GM10266 (cell line): Measurements from ENCODE around the gene ATP5PD.

Experiments
- DNase-seq: peaks from one replicate; pipeline ENCODE4 v3.0.0; 2012; ENCODE audit errors: extremely low spot score
- TF ChIP-seq, protein P1 (sequence below): IDR thresholded peaks from 2 replicates; pipeline ENCODE4 v1.5.1; 2012; ENCODE audit warnings: mild to moderate bottlenecking, low read depth; ENCODE audit not compliant: control insufficient read depth, insufficient read depth; ENCODE audit errors: missing control alignments

The ATP5PD gene

DNA sequence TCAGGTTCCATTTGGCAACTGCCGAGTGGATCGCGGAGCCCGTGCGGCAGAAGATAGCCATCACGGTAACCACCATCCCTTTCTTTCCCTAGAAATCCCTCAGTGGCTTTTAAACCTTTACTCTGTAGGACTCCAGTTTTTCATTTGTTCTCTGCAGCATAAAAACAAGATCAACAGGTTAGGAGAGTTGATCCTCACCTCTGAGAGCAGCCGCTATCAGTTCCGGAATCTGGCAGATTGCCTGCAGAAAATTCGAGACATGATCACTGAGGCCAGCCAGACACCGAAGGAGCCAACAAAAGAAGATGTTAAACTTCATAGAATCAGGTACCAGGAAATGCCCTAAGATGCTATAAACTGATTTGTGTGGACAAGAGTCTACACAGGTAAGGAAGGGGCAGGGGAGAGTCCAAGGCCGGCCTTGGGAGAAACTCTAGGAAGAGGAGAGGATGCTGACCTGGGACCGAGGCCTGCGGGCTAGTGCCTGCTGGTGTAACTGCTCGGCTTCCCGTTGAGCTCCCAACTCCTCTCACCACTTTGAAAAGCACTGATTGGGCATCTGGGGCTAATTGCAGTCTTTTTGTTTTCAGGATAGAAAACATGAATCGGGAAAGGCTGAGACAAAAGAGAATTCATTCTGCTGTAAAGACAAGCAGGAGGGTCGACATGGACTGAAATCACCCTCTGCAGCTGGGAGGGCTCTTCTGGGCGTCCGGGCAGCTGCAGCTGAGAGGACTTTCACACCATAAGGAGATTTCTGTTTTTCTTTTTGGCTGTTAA is 26.2 kb downstream of the ATP5PD start:
- TF ChIP-seq, protein P1, sequence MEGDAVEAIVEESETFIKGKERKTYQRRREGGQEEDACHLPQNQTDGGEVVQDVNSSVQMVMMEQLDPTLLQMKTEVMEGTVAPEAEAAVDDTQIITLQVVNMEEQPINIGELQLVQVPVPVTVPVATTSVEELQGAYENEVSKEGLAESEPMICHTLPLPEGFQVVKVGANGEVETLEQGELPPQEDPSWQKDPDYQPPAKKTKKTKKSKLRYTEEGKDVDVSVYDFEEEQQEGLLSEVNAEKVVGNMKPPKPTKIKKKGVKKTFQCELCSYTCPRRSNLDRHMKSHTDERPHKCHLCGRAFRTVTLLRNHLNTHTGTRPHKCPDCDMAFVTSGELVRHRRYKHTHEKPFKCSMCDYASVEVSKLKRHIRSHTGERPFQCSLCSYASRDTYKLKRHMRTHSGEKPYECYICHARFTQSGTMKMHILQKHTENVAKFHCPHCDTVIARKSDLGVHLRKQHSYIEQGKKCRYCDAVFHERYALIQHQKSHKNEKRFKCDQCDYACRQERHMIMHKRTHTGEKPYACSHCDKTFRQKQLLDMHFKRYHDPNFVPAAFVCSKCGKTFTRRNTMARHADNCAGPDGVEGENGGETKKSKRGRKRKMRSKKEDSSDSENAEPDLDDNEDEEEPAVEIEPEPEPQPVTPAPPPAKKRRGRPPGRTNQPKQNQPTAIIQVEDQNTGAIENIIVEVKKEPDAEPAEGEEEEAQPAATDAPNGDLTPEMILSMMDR: no peak
- DNase-seq: no peak

DNA sequence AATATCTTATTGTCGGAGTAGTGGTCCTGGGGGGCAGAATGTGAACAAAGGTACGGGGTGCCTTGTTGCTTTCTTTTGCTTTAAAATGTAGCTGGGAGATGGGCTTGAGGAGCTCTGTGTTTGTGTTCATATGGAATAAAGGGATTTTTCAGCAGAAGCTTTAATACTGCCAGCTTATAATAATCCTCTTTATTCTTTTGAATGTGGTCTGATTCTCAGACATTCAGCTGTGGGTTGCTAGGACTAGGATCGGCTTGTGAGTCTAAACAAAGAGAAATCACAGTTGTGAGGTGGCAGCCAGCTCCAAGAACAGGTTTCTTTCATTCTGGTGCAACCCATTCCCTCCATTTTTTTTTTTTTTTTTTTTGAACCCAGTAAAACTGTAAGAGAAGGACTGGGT is 27.1 kb downstream of the ATP5PD start:
- DNase-seq: no peak
- TF ChIP-seq, protein P1: no peak

DNA sequence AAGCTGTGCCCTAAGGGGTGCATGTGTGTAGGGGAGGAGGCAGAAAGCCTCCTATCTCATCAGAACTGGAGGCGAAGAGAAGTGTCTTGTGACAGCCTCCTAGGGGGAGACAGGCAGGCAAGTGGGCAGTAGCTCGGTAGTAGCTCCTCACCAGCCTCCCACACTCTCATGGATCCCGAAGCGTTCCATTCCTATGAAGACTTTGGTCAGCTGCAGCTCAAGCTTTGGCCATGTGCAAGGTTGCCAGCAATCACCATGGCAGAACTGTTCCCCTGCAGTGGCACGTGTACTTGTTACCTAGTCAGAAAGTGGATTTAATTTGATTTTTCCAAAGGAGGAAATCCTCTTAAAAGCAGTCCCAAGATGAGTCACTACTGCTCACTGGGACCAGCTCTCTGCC is 27.6 kb downstream of the ATP5PD start:
- TF ChIP-seq, protein P1: no peak
- no peak for DNase-seq

DNA sequence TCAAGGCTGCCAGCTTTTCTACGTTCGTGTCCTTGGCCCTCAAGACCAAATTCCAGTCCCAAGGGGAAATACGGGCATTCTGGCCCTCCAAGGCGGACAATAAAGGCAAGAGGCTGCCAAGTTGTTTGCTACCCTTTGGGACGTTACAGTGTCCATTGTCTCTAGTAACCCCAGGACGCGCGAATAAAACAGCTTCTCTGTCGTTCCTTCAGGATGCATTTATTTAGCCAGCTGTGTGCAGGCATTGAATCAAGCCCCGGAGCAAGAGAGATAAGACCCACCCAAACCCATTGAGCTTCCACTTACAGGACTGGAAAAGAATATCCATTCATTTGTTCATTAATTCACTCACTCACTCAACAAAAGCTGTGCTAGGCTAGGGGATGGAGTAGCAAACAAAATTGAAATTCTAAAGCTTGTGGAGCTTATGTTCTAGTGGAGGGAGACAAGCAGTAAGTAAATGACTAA is 33.6 kb downstream of the ATP5PD start:
- TF ChIP-seq, protein P1: no peak
- no peak for DNase-seq

DNA sequence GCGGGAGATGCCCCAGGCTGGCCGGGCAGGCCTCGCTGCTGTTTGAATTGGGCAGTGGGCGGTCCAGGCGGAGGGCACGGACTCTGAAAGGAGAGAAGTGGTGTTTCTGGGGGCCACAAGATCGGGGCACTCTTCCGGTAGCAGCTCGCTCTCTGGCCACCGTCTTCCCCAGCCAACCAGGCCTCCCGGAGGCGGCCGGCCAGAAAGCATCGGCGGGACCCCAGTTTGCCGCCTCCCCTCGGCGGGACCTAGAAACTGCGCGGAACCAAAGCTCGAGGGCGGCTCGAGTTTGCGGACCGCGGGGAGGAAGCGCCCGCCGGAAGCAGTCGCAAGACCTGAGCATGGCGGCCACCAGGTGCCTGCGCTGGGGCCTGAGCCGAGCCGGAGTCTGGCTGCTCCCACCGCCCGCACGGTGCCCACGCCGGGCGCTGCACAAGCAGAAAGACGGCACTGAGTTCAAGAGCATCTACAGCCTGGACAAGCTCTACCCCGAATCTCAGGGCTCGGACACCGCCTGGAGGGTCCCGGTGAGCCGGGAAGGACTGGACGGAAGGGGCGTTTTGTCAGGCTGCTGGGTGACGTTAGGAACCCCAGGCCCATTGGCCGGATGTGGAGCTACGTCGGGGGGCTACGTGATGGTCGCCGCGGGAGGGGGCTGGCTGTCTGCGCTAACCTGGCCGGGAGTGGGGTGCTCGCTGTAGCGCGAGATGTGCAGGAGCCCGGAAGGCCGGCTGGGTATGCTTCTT is 34.2 kb downstream of the ATP5PD start, which contains the start of gene MRPL58:
Gene MRPL58 (plus strand): TSS at position 325 of the 746 bp plus-strand sequence. CDS start 17 bp downstream, at position 342.
- peak; percentile 93 for DNase-seq

DNA sequence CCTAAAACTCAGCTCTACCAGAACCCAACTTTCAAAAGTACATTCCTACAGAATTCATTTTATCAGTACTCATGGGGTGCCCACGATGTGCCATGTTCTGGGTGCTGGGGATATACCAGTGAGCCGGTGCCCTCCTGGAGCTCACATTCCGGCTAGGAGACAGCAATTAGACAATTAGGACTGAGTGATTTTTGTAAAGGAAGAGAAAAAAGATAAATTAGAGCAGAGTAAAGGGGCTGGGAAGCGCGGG is 34.7 kb downstream of the ATP5PD start:
- TF ChIP-seq, protein P1: no peak
- no peak for DNase-seq

More for the DNA sequence above, 34.2 kb downstream of the ATP5PD start, which contains the start of gene MRPL58:
- TF ChIP-seq, protein P1: peak; percentile 31
